Memory B cell (primary cell): Measurements from ENCODE around the gene SHLD2.
"Not testable (repeated sequence)": the region's sequence is repeated elsewhere in the genome, so short reads cannot be mapped to it uniquely, and the experiment has no call there.

Experiments
- ATAC-seq: fragments of 150-1000 bp; cut with Tn5 transposase; 2 replicates; pipeline ENCODE4 v1.10.0; 2021; ENCODE audit warnings: low read depth, mild to moderate bottlenecking, moderate library complexity
- DNase-seq, 2 donors: peaks; one replicate each; pipeline ENCODE4 v3.0.0; 2022; ENCODE audit warnings: low spot score in 2 of 2
- H3K27ac Mint-ChIP-seq: one replicate; pipeline ENCODE4 v1.8.0; 2022; ENCODE audit warnings: mild to moderate bottlenecking, moderate library complexity, mixed read lengths
- H3K27me3 Mint-ChIP-seq: one replicate; pipeline ENCODE4 v1.8.0; 2022; ENCODE audit warnings: mixed read lengths
- H3K36me3 Mint-ChIP-seq: one replicate; pipeline ENCODE4 v1.8.0; 2022; ENCODE audit warnings: mild to moderate bottlenecking, mixed read lengths
- H3K4me1 Mint-ChIP-seq: one replicate; pipeline ENCODE4 v1.8.0; 2022; ENCODE audit warnings: mixed read lengths
- H3K4me3 Mint-ChIP-seq: one replicate; pipeline ENCODE4 v1.8.0; 2022; ENCODE audit warnings: mild to moderate bottlenecking, moderate library complexity, mixed read lengths
- H3K9me3 Mint-ChIP-seq: one replicate; pipeline ENCODE4 v1.8.0; 2022; ENCODE audit warnings: mixed read lengths

Gene SHLD2

DNA sequence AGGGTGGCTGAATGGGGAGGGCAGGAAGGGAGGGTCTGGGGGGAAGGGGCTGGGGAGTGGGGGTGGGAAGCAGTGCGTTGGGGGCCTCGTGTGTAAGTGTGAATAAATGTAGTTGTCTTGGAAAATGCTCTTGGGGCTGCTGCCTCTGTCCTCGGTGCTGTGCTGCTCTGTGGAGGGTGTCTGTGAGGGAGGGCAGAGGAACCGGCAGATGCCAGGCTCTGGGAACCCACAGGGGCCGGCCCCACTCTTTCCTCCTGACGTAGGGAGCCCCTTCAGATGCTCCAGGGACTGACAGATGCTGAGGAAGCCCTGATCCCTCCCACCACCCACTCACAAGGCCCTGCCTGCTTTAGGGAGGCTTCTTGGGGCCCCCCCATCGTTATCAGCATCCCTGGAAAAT, 139.8 kb downstream of the SHLD2 start:
- H3K36me3 Mint-ChIP-seq, H3K27ac Mint-ChIP-seq, H3K4me1 Mint-ChIP-seq, H3K9me3 Mint-ChIP-seq, H3K4me3 Mint-ChIP-seq, ATAC-seq, H3K27me3 Mint-ChIP-seq, DNase-seq: not testable (repeated sequence)

DNA sequence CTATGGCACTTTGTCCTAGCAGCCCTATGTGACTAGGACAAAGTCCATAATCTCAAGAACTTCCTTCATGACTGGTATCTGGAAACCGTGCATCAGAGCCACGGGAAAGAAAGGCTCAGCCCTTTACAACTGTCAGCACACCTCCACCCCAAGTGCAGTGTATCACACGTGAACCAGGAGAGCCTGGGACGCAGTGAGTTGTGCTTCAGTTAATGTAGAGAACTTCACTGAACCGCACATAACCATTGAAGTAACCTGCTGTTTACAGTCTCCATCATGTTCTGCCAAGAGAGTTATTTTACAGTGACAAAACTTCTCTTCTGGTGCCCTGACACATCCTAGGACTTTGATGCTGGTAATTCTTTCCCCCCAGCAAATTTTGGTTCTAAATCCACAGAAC, 142.2 kb downstream of the SHLD2 start:
- not testable (repeated sequence) for H3K27ac Mint-ChIP-seq, DNase-seq, H3K4me3 Mint-ChIP-seq

DNA sequence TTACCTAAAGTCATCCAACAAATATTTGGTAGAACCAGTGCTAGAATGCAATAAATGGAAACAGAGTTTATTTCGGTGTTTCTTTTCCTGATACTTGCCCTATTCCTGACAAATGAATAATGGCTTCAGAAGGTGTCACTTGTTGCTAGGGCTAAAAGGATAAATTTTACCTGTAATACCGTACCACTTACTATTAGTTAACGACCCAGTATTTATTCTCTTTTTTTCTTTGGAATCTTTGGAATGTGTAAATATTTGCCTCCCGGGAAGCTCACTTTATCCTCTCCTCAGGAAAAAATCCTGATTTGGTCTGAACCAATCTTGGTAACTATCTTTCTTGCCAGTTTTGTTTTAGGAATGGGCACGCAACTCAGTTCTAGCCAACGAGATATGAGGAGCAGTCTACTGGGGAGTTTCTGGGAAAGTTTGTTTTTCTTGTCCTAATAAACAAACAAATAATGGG, 144.4 kb downstream of the SHLD2 start:
- not testable (repeated sequence) for DNase-seq, H3K36me3 Mint-ChIP-seq, H3K27me3 Mint-ChIP-seq, H3K4me1 Mint-ChIP-seq, ATAC-seq, H3K4me3 Mint-ChIP-seq, H3K27ac Mint-ChIP-seq, H3K9me3 Mint-ChIP-seq

More for the DNA sequence above, 142.2 kb downstream of the SHLD2 start:
- H3K27me3 Mint-ChIP-seq, H3K4me1 Mint-ChIP-seq, H3K36me3 Mint-ChIP-seq, ATAC-seq, H3K9me3 Mint-ChIP-seq: not testable (repeated sequence)
